KMS-11 (cell line): ENCODE data around the gene SLC6A17.

ENCODE experiments used
- H2AFZ ChIP-seq: fragments of 200-600 bp; sonication (generic); 2 replicates; pipeline ENCODE4 v1.6.1; 2016; ENCODE audit warnings: antibody characterized with exemption, mixed run types, low read depth
- H3K27ac ChIP-seq: fragments of 200-600 bp; sonication (generic); 2 replicates; pipeline ENCODE4 v1.6.1; 2016; ENCODE audit warnings: mild to moderate bottlenecking, mixed run types
- H3K27me3 ChIP-seq: fragments of 200-600 bp; sonication (generic); 2 replicates; pipeline ENCODE4 v1.6.1; 2017; ENCODE audit warnings: mild to moderate bottlenecking, low read depth, mixed run types, moderate library complexity; ENCODE audit not compliant: insufficient read depth
- H3K36me3 ChIP-seq: fragments of 200-600 bp; sonication (generic); 2 replicates; pipeline ENCODE4 v1.6.1; 2017; ENCODE audit warnings: mild to moderate bottlenecking, mixed run types; ENCODE audit not compliant: insufficient read depth
- H3K4me1 ChIP-seq: fragments of 200-600 bp; sonication (generic); 2 replicates; pipeline ENCODE4 v1.6.1; 2016; ENCODE audit warnings: mild to moderate bottlenecking, low read depth, mixed run types; ENCODE audit not compliant: poor library complexity, severe bottlenecking
- H3K4me2 ChIP-seq: fragments of 200-600 bp; sonication (generic); 2 replicates; pipeline ENCODE4 v1.7.0; 2016; ENCODE audit warnings: mild to moderate bottlenecking, mixed run types
- H3K4me3 ChIP-seq: fragments of 200-600 bp; sonication (generic); IDR thresholded peaks from 2 replicates; pipeline ENCODE4 v1.6.1; 2017; ENCODE audit warnings: low read depth, low read length, mixed read lengths; ENCODE audit not compliant: insufficient read depth
- H3K79me2 ChIP-seq: fragments of 200-600 bp; sonication (generic); 2 replicates; pipeline ENCODE4 v1.6.1; 2016; ENCODE audit warnings: low read depth, mixed run types; ENCODE audit not compliant: insufficient read depth
- H3K9ac ChIP-seq: fragments of 200-600 bp; sonication (generic); 2 replicates; pipeline ENCODE4 v1.6.1; 2016; ENCODE audit warnings: mild to moderate bottlenecking, mixed run types
- H4K20me1 ChIP-seq: fragments of 200-600 bp; sonication (generic); 2 replicates; pipeline ENCODE4 v1.6.1; 2016; ENCODE audit warnings: mild to moderate bottlenecking, mixed run types; ENCODE audit not compliant: insufficient read depth
- CTCF ChIP-seq: fragments of 200-600 bp; sonication (generic); conservative IDR thresholded peaks from 2 replicates; pipeline ENCODE4 v1.6.1; 2017; ENCODE audit warnings: low read depth, mild to moderate bottlenecking, antibody characterized with exemption, low read length, moderate library complexity, mixed read lengths

The SLC6A17 gene

GRCh38 chr1:110235834-110236682 is 85.8 kb downstream of the SLC6A17 start:
- no peaks in the 10 kb centered on the region for H3K36me3 ChIP-seq
- H3K4me1 ChIP-seq: no peaks in the 10 kb centered on the region
- H3K4me3 ChIP-seq: no peak overlapping the region
- no peak overlapping the region for H3K9ac ChIP-seq
- H3K27ac ChIP-seq: no peak overlapping the region
- no peak overlapping the region for H3K4me2 ChIP-seq
- no peaks in the 10 kb centered on the region for H4K20me1 ChIP-seq
- no peaks in the 10 kb centered on the region for H3K27me3 ChIP-seq
- H3K79me2 ChIP-seq: no peaks in the 10 kb centered on the region
- no peak overlapping the region for H2AFZ ChIP-seq
- TF ChIP-seq CTCF: no peak

- H3K4me3 ChIP-seq: no peak overlapping the region
- no peaks in the 10 kb centered on the region for H3K27me3 ChIP-seq
- H3K79me2 ChIP-seq: no peaks in the 10 kb centered on the region
- TF ChIP-seq CTCF: no peak
- H3K9ac ChIP-seq: no peak overlapping the region
- no peak overlapping the region for H3K27ac ChIP-seq
- H2AFZ ChIP-seq: no peak overlapping the region
- no peak overlapping the region for H3K4me2 ChIP-seq
- H4K20me1 ChIP-seq: no peaks in the 10 kb centered on the region
- H3K36me3 ChIP-seq: no peaks in the 10 kb centered on the region
- H3K4me1 ChIP-seq: no peaks in the 10 kb centered on the region
These were observed 87.3 kb downstream of the SLC6A17 start for GRCh38 chr1:110237386-110238152.

GRCh38 chr1:110239441-110240430 is 89.4 kb downstream of the SLC6A17 start:
- no peaks in the 10 kb centered on the region for H3K36me3 ChIP-seq
- H3K4me1 ChIP-seq: no peaks in the 10 kb centered on the region
- H4K20me1 ChIP-seq: no peaks in the 10 kb centered on the region
- no peak overlapping the region for H3K4me2 ChIP-seq
- H3K27ac ChIP-seq: no peak overlapping the region
- no peak overlapping the region for H3K4me3 ChIP-seq
- no peak overlapping the region for H3K9ac ChIP-seq
- H2AFZ ChIP-seq: no peak overlapping the region
- H3K79me2 ChIP-seq: no peaks in the 10 kb centered on the region
- TF ChIP-seq CTCF: no peak
- no peaks in the 10 kb centered on the region for H3K27me3 ChIP-seq
